LNCaP clone FGC (cell line): ENCODE results near the gene NLRP6.
"Not testable (repeated sequence)": the region's sequence is repeated elsewhere in the genome, so short reads cannot be mapped to it uniquely, and the experiment has no call there.

Experiments
- DNase-seq: peaks from one replicate; pipeline ENCODE4 v3.0.0-alpha.2; 2011; ENCODE audit warnings: low read depth
- H3K4me3 ChIP-seq: 2 replicates; pipeline ENCODE4 v1.5.1; 2011; ENCODE audit warnings: mild to moderate bottlenecking, low read depth, low read length, control low read depth
- TF ChIP-seq, protein P1 (sequence below): IDR thresholded peaks from 2 replicates; pipeline ENCODE4 v1.5.1; 2012; ENCODE audit warnings: mild to moderate bottlenecking; ENCODE audit not compliant: control insufficient read depth, insufficient read depth; ENCODE audit errors: extremely low read depth

The NLRP6 gene

DNA sequence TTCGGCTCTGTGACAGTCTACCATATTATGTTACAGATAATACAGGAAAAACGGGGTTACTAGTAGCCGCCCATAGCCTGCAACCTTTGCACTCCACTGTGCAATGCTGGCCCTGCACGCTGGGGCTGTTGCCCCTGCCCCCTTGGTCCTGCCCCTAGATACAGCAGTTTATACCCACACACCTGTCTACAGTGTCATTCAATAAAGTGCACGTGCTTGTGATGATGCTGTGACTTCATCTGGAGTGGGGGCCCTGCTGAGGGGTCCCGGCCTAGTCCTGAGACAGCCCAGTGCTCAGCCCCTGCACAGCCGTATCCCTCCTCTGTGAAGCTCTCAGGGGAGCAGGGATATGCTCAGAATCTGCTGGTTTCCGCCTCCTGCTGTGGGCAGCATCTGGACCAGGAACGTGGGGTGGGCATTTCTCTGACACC lies 36.9 kb downstream of the NLRP6 start:
- DNase-seq, result no peak
- H3K4me3 ChIP-seq, result no peak overlapping the region
- TF ChIP-seq, protein P1, sequence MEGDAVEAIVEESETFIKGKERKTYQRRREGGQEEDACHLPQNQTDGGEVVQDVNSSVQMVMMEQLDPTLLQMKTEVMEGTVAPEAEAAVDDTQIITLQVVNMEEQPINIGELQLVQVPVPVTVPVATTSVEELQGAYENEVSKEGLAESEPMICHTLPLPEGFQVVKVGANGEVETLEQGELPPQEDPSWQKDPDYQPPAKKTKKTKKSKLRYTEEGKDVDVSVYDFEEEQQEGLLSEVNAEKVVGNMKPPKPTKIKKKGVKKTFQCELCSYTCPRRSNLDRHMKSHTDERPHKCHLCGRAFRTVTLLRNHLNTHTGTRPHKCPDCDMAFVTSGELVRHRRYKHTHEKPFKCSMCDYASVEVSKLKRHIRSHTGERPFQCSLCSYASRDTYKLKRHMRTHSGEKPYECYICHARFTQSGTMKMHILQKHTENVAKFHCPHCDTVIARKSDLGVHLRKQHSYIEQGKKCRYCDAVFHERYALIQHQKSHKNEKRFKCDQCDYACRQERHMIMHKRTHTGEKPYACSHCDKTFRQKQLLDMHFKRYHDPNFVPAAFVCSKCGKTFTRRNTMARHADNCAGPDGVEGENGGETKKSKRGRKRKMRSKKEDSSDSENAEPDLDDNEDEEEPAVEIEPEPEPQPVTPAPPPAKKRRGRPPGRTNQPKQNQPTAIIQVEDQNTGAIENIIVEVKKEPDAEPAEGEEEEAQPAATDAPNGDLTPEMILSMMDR, result no peak

DNA sequence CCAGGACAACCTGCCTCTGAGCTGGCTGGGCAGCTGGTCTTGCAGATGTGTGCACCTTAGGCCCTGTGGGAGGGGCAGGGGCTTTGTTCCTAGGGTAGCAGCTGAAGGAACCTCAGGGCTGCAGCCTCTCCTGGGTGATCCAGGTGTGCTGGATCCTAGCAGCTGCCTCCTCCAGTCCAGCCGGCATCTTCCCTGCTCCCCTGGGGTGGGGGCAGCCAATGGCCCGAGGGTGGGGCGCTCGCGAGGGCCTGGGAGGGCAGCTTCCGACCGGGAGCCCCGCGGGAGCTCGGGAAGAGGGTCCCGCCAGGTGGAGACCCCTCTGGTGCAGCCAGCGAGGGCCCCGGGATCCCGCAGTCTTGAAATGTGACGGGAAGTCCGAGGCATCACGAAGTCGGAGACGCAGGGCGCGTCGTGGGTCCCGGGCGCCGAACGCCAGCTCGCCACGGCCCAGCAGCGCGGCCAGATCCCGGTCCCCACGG lies 37.3 kb downstream of the NLRP6 start:
- TF ChIP-seq, protein P1, result no peak
- DNase-seq, result no peak
- H3K4me3 ChIP-seq, result no peak overlapping the region

DNA sequence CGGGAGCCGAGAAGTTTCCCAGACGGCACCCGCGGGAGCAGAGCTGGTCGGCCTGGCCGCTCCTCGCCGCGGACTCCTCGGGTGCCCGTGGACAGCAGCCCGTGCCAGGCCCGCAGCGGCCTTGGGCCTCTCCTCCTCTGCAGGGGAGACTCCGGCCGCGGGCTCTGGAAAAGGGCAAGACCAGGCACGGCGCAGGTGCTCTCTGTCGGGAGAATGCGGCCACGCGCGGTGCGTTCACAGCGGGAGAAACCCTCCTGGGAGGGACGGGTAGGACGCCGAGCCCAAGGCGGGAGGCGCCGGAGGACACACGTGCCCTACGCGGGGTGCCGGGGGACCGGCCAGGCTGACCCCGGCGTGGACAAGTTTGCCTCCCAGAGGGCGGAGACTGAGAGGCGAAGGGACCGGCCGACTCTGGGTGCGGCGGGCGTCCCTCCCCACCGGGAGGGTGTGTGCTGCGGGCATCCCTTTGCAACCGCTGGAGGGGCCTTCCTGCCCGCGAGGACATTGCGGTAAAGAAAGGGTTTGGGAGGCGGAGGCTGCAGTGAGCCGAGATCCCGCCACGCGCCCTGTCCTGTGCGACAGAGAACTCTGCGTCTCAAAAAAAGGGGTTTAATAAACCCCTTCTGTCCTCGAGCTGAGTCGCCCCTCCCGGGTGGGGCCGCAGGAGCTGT lies 38.0 kb downstream of the NLRP6 start:
- no peak overlapping the region for H3K4me3 ChIP-seq
- TF ChIP-seq, protein P1, result no peak
- DNase-seq, result no peak

DNA sequence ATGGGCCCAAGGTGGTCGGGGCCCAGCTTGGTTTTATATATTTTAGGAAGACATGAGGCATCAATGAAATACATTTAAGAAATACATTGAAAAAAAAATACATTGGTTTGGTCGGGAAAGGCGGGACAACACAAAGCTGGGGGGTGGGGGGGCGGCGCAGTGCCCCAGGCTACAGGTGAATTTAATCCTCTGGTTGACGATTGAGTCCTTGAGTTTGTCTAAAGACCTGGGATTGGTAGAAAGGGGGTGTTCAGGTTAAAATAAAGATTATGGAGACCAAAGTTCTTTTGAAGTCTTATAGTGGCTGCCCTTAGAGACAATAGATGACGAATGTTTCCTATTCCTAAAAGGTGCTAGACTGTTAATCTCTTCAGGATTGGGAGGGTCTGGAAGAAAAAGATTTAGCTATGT lies 38.7 kb downstream of the NLRP6 start:
- TF ChIP-seq, protein P1, result no peak
- DNase-seq, result no peak
- no peak overlapping the region for H3K4me3 ChIP-seq

DNA sequence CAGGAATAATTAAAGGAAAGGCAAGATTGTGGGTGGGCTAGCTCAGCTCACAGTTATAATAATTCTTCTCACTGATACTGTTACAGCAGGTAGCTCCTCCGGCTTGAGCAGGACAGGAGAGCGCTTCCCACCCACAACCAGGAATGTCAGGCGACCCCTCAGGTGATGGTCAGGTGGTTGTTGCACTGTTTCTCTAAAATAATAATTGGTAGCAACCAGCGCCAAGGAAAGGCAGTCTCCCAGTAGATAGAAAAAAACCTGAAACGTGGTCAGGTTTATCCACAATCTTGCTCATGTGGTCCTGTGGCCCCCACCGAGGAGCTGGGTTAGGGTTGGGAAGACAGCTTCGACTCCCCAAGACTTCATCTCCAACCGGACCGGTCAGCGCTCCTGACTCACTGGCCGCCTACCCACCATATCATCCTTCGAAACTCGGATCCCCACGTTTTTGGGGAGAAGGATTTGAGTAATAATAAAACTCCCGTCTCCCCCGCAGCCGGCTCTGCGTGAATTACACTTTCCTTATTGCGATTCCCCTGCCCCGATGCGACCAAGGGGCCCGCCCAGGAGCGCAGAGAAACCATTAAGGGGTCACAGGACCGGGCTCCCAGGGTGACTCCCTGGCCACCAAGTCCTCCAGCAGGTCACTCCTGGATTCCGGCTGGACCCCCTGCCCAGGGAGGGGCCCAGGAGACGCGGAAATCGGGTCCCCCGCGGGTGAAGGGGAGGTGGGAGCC lies 39.6 kb downstream of the NLRP6 start:
- H3K4me3 ChIP-seq, DNase-seq: not testable (repeated sequence)

DNA sequence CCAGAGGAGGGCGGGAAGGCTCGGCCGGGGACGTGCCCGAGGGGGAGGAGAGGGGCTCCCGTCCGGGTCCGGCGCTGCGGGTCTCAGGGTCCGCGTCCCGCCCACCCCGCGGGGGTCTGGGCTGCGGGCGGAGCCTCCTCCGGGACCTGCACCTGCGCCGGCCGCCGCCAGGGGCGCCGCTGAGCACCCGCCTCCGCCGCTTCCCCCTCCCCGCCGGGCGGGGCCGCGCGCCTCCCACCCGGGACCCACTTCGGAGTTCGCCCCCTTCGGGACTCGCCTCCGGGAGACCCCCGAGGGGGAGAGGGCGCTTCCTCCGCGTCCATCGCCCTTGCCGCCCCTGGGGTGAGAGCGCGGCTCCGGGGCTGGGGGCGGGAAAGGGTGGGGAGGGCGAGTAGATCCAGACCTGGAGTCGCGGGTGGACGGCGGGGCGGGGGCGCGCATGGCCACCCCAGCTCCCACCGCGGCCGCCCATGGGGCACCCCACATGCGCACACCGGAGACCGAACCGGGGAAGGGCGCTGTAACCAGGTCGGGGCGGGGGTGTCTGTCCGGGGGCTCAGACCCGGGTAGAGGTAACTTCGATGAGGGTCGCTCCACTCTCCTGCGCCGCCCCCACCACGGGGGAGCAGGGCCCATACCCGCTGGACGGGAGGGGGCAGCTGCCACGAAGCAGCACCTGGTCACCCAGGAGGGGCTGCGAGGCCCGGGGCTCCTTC lies 40.4 kb downstream of the NLRP6 start:
- H3K4me3 ChIP-seq, result peak overlapping the region; percentile 38
- DNase-seq, result not testable (repeated sequence)

DNA sequence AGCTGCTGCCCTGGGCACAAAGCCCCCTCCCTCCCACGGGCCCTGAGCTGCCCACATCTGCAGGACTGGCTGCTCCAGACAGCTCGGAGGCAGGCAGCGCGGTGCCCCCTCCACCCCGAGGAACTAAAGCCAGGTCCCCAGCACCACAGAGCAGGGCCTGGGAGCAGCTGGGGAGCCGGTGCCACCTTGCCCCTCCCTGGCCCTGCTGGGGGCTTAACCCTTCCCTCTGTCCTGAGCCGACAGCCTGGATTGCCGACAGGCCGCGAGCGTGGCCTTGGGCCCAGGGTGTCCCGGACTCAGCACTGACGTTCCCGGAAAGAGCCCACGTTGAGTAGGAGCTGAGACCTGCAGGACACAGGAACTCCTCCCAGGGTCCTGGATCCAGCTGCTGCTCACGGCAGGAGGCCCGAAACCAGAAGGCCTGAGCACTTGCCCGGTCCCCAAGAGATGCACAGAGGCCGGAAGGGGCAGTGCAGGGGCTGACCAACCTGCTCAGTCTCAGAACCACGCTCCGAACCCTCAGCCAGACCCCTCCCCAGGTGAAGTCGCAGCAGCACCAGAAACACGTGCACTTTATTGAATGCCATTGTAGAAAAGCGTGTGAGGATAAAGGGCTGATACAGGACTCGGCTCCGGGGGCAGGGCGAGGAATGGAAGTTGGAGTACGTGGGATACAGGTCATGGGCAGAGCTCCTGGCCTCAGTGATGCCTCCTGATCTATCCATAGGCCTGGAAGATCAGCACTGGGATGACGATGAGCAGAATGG lies 41.1 kb downstream of the NLRP6 start:
- H3K4me3 ChIP-seq, result peak overlapping the region; percentile 58
- not testable (repeated sequence) for DNase-seq

DNA sequence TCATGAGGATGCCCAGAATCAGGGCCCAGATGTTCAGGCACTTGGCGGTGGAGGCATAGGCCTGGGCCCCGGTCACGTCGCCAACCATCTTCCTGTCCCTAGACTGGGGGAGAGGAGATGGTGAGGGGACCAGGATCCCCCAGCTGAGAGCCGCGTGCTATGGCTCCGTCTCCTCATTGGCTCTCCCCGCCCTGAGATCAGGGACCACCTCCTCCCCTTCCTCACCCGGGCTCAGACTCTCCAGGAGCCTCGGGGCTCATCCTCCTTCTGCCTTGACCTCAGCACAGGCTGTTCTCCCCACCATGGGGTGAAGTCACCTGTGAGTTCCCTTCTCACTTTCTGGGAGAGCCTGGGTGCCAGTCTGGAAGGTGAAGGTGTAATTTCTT lies 41.7 kb downstream of the NLRP6 start:
- peak overlapping the region; percentile 58 for H3K4me3 ChIP-seq
- DNase-seq, result not testable (repeated sequence)
